A549 (cell line): Measurements from ENCODE around the gene KHNYN.

Experiments used
- BHLHE40 ChIP-seq: IDR thresholded peaks from 2 replicates; pipeline ENCODE4 v1.6.1; 2012; ENCODE audit warnings: low read depth, low read length, inconsistent platforms
- EP300 ChIP-seq, 2 experiments: fragments of >200 bp; sonication (Bioruptor Twin); formaldehyde crosslinking; IDR thresholded peaks; 2 replicates in 1 of 2; 3 replicates in 1 of 2; pipeline ENCODE4 v1.6.1; 2016 to 2017
- JUNB ChIP-seq: fragments of >200 bp; sonication (Bioruptor Twin); formaldehyde crosslinking; IDR thresholded peaks from 2 replicates; pipeline ENCODE4 v1.6.1; 2016
- KDM1A ChIP-seq: fragments of 200-600 bp; sonication (generic); IDR thresholded peaks from 2 replicates; pipeline ENCODE4 v1.6.1; 2016; ENCODE audit warnings: low read depth, mild to moderate bottlenecking
- MYC ChIP-seq: IDR thresholded peaks from 2 replicates; pipeline ENCODE4 v1.6.1; 2012; ENCODE audit warnings: mild to moderate bottlenecking, inconsistent platforms, low read length, improper control_type of control experiment, borderline replicate concordance
- POLR2A ChIP-seq: IDR thresholded peaks from 2 replicates; pipeline ENCODE4 v1.6.1; 2012; ENCODE audit warnings: mild to moderate bottlenecking, low read length
- POLR2AphosphoS2 ChIP-seq: conservative IDR thresholded peaks from 2 replicates; pipeline ENCODE4 v1.6.1; 2012; ENCODE audit warnings: low read length, improper control_type of control experiment, inconsistent platforms
- RAD21 ChIP-seq, 2 experiments: fragments of >200 bp in 1 of 2; sonication (Bioruptor Twin) in 1 of 2; formaldehyde crosslinking in 1 of 2; IDR thresholded peaks in 1 of 2; conservative IDR thresholded peaks in 1 of 2; 2 replicates in 1 of 2; 3 replicates in 1 of 2; pipeline ENCODE4 v1.6.1; 2012 to 2018; ENCODE audit warnings: inconsistent platforms in 1 of 2
- RCOR1 ChIP-seq: fragments of 150-350 bp; IDR thresholded peaks from 2 replicates; pipeline ENCODE4 v1.6.1; 2014; ENCODE audit warnings: antibody characterized with exemption, low read length, low read depth
- SMC3 ChIP-seq: fragments of >200 bp; sonication (Bioruptor Twin); formaldehyde crosslinking; IDR thresholded peaks from 3 replicates; pipeline ENCODE4 v1.6.1; 2018; ENCODE audit warnings: inconsistent platforms
- TF ChIP-seq, protein P1 (sequence below): fragments of >200 bp; sonication (Bioruptor Twin); formaldehyde crosslinking; IDR thresholded peaks from 3 replicates; pipeline ENCODE4 v1.5.1; 2016
- TF ChIP-seq, protein P2 (sequence below): IDR thresholded peaks from 2 replicates; pipeline ENCODE4 v1.6.1; 2012
- TF ChIP-seq, protein P3 (sequence below): fragments of >200 bp; sonication (Bioruptor Twin); formaldehyde crosslinking; IDR thresholded peaks from 3 replicates; pipeline ENCODE4 v1.6.1; 2016

DNA sequence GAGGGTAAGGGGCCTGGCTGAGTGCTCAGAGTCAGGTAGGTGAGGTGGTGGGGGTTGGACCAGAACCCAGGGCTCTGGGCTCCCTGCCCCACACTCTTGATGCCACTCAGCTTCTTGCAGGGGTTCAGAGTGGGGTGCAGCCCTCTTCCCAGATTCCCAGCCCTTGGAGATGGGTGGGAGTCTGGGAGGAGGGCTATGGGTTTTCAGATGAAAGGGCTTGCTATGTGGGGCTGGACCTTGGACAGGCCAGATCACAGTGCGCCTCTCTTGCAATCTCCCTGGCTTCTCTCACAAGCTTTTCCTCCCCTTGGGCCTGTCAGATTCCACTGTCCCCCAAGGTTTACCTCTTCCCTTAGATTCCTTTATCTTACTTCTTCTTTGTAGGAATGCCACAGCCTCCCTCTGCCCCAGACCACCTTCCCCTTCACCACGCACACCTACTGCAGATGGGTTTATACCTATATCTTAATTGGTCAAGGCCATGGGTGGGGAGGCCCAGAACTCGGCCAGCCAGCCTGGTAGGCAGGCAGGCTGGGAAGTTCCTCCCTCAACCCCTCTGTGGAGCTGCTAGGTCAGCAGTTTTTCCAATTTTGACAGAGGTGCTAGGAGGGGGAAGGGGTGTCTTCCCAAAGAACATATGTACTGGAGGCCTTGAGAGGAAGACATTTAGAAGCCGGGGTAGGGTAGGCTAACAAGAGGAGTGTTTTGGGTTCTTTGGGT, 29.6 kb upstream of the KHNYN start:
- TF ChIP-seq, protein P1, sequence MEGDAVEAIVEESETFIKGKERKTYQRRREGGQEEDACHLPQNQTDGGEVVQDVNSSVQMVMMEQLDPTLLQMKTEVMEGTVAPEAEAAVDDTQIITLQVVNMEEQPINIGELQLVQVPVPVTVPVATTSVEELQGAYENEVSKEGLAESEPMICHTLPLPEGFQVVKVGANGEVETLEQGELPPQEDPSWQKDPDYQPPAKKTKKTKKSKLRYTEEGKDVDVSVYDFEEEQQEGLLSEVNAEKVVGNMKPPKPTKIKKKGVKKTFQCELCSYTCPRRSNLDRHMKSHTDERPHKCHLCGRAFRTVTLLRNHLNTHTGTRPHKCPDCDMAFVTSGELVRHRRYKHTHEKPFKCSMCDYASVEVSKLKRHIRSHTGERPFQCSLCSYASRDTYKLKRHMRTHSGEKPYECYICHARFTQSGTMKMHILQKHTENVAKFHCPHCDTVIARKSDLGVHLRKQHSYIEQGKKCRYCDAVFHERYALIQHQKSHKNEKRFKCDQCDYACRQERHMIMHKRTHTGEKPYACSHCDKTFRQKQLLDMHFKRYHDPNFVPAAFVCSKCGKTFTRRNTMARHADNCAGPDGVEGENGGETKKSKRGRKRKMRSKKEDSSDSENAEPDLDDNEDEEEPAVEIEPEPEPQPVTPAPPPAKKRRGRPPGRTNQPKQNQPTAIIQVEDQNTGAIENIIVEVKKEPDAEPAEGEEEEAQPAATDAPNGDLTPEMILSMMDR, result no peak
- no peak for TF ChIP-seq RAD21 (conservative IDR thresholded peaks at IDR 0.05 in 1 of 2, IDR thresholded peaks at IDR 0.05 in 1 of 2)
- no peak for TF ChIP-seq EP300 (IDR thresholded peaks at IDR 0.05)
- no peak for TF ChIP-seq SMC3
- TF ChIP-seq, protein P2, sequence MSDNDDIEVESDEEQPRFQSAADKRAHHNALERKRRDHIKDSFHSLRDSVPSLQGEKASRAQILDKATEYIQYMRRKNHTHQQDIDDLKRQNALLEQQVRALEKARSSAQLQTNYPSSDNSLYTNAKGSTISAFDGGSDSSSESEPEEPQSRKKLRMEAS, result no peak
- TF ChIP-seq BHLHE40, result no peak
- TF ChIP-seq POLR2AphosphoS2, result no peak
- no peak for TF ChIP-seq POLR2A
- TF ChIP-seq, protein P3, sequence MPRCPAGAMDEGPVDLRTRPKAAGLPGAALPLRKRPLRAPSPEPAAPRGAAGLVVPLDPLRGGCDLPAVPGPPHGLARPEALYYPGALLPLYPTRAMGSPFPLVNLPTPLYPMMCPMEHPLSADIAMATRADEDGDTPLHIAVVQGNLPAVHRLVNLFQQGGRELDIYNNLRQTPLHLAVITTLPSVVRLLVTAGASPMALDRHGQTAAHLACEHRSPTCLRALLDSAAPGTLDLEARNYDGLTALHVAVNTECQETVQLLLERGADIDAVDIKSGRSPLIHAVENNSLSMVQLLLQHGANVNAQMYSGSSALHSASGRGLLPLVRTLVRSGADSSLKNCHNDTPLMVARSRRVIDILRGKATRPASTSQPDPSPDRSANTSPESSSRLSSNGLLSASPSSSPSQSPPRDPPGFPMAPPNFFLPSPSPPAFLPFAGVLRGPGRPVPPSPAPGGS, result no peak
- no peak for TF ChIP-seq RCOR1
- no peak for TF ChIP-seq MYC
- no peak for TF ChIP-seq JUNB
- TF ChIP-seq KDM1A, result no peak
